SHP77 treated with DMSO at 0.1 percent for 48 hours (cell line): Measurements from ENCODE around the gene CAPN8.

Experiments
- DNase-seq: peaks from one replicate; lab custom pipeline; 2025; lab: John Stamatoyannopoulos, UW

Gene CAPN8

GRCh38 chr1:223654083-223654482, 11.4 kb downstream of the CAPN8 start:
- peak; percentile 48 for DNase-seq

- DNase-seq: no peak
Observed at GRCh38 chr1:223653431-223653830, 12.1 kb downstream of the CAPN8 start.

GRCh38 chr1:223653015-223653414, 12.5 kb downstream of the CAPN8 start:
- no peak for DNase-seq

- DNase-seq: peak; percentile 52
Observed at GRCh38 chr1:223652436-223652941, 13.0 kb downstream of the CAPN8 start.

GRCh38 chr1:223651291-223651991, 14.1 kb downstream of the CAPN8 start:
- DNase-seq: no peak

- no peak for DNase-seq
Observed at GRCh38 chr1:223650465-223650864, 15.0 kb downstream of the CAPN8 start.

GRCh38 chr1:223649222-223649621, 16.3 kb downstream of the CAPN8 start:
- no peak for DNase-seq

GRCh38 chr1:223647249-223647648, 18.3 kb downstream of the CAPN8 start:
- DNase-seq: no peak

- DNase-seq: peak; percentile 73
Observed at GRCh38 chr1:223645903-223646302, 19.6 kb downstream of the CAPN8 start.

- DNase-seq: no peak
Observed at GRCh38 chr1:223642237-223642636, 23.3 kb downstream of the CAPN8 start.

- DNase-seq: no peak
Observed at GRCh38 chr1:223641523-223642039, 23.9 kb downstream of the CAPN8 start.

GRCh38 chr1:223639331-223639749, 26.2 kb downstream of the CAPN8 start:
- DNase-seq: no peak

GRCh38 chr1:223635236-223635635, 30.3 kb downstream of the CAPN8 start:
- no peak for DNase-seq

- DNase-seq: no peak
Observed at GRCh38 chr1:223634423-223634822, 31.1 kb downstream of the CAPN8 start.

- DNase-seq: peak; percentile 33
Observed at GRCh38 chr1:223631956-223632355, 33.5 kb downstream of the CAPN8 start.

GRCh38 chr1:223631473-223631872, 34.0 kb downstream of the CAPN8 start:
- DNase-seq: peak; percentile 44

- no peak for DNase-seq
Observed at GRCh38 chr1:223629126-223629457, 36.4 kb downstream of the CAPN8 start.

- peak; percentile 55 for DNase-seq
Observed at GRCh38 chr1:223628233-223629125, 37.0 kb downstream of the CAPN8 start.

GRCh38 chr1:223622132-223622842, 43.2 kb downstream of the CAPN8 start:
- DNase-seq: no peak

- DNase-seq: no peak
Observed at GRCh38 chr1:223621312-223621734, 44.2 kb downstream of the CAPN8 start.

- DNase-seq: no peak
Observed at GRCh38 chr1:223620297-223620897, 45.1 kb downstream of the CAPN8 start.

GRCh38 chr1:223618680-223619079, 46.8 kb downstream of the CAPN8 start:
- no peak for DNase-seq
